LNCAP (cell line): ENCODE data around the gene PARS2.

ENCODE experiments used
- TF ChIP-seq, protein P1 (sequence below): fragments of 450-650 bp; IDR thresholded peaks from 2 replicates; pipeline ENCODE4 v1.5.1; 2017; ENCODE audit warnings: mild to moderate bottlenecking

PARS2 gene

DNA sequence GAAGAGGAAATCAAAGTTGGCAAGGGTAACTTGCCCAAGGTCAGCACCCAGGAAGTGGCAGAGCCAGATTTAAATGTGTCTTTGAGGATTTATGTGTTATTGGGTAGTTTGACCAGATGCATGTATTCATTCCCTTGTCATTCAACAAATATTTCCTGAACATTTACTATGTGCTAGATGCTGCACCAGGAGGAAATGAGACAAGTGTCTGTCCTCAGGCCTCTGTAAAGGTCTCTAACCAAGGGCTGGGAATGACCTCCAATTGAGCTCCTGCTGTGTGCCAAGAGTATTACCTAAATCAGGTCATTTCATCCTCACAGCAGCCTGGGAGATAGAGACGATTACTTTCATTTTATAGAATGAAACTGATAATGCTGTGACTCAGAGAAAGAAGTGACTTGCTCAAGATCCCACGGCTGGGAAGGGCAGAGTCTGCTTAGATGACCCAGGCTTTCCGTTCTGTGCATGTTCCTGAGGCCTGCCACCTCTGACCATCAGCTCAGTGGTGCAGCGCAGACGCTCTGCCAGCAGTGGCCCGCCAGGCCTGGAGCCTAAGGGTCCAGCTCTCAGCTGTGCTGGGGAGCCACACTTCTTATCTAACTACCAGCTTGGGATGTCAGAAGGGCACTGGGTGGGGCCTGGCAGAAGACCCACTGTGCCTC lies 40.3 kb upstream of the PARS2 start:
- TF ChIP-seq, protein P1, sequence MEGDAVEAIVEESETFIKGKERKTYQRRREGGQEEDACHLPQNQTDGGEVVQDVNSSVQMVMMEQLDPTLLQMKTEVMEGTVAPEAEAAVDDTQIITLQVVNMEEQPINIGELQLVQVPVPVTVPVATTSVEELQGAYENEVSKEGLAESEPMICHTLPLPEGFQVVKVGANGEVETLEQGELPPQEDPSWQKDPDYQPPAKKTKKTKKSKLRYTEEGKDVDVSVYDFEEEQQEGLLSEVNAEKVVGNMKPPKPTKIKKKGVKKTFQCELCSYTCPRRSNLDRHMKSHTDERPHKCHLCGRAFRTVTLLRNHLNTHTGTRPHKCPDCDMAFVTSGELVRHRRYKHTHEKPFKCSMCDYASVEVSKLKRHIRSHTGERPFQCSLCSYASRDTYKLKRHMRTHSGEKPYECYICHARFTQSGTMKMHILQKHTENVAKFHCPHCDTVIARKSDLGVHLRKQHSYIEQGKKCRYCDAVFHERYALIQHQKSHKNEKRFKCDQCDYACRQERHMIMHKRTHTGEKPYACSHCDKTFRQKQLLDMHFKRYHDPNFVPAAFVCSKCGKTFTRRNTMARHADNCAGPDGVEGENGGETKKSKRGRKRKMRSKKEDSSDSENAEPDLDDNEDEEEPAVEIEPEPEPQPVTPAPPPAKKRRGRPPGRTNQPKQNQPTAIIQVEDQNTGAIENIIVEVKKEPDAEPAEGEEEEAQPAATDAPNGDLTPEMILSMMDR, result no peak

DNA sequence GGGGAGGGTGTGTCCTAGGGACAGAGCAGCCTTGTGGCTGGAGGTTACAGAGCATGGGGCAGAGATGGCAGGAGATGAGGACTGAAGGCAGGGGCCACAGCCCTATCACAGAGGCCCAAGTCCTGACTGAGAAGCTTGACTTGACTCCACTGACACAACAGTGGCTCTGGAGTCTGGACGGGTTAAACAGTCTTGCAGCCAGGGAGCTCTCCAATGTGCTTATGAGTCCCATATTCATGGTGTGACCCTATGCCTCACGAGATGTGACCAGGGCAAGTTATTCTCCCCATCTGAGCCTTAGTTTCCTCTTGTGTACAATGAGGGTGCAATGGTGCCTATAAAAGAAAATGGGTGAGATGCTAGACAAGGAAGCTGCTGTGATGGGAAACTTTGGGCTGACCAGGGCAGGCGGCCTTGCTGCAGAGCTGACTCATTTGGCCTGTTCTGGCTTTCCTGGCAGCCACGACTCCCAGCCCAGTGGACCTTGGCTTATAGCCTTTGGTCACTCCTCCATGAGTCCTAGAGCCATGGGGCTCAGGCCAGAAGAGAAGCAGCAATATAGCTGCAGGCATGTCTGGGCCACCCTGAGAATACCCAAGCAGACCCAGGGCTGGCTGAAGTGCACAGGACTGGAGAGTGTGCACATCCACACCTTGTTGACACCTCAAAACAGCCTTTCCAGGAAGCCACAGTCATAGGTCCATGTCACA lies 39.6 kb upstream of the PARS2 start:
- TF ChIP-seq, protein P1, result no peak

DNA sequence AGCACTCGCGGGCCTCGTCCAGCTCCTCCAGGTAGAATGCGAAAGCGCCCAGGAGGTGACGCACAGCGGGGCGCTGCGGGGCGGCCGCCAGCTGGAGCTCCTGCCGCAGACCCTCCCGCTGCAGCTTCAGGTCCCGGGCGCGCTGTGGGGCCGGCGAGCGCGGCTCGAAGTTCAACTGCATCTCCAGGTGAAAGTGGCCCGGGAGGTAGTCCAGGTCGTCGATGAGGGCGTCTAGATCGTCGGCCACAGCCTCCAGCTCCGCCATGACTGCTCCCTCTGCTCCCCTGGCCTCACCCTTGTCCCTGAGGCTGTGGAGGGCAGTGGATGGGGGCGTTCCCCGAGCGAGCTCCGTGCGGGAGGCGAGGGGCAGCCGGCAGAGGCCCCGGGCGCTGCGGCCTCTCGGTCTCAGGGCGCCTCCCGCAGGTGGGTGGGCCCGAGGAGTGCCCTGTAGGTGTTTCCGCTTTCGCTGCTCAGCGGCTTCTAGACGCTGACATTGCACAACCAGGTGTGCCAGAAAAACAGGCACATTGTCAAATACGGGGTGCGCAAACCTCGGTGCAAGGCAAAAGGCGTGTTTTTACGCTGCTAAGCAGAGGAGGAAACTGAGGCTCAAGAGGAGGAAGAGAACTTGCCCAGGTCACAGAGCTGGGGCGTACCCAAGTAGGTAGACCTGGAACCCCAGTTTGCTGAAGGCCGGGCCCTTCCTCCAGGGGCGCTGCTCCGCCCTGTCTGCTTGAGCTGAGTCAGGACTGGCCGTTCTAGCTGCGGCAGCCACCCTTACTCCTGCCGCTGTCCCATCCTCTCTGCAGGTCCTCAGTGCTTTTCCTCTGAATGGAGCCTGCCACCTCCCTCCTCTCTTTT lies 36.8 kb upstream of the PARS2 start, which contains the start of gene TTC22:
Gene TTC22, minus strand, starts transcription at position 425 of the 861 bp plus-strand sequence. Its CDS starts 160 bp downstream, at position 265.
- TF ChIP-seq, protein P1, result no peak

DNA sequence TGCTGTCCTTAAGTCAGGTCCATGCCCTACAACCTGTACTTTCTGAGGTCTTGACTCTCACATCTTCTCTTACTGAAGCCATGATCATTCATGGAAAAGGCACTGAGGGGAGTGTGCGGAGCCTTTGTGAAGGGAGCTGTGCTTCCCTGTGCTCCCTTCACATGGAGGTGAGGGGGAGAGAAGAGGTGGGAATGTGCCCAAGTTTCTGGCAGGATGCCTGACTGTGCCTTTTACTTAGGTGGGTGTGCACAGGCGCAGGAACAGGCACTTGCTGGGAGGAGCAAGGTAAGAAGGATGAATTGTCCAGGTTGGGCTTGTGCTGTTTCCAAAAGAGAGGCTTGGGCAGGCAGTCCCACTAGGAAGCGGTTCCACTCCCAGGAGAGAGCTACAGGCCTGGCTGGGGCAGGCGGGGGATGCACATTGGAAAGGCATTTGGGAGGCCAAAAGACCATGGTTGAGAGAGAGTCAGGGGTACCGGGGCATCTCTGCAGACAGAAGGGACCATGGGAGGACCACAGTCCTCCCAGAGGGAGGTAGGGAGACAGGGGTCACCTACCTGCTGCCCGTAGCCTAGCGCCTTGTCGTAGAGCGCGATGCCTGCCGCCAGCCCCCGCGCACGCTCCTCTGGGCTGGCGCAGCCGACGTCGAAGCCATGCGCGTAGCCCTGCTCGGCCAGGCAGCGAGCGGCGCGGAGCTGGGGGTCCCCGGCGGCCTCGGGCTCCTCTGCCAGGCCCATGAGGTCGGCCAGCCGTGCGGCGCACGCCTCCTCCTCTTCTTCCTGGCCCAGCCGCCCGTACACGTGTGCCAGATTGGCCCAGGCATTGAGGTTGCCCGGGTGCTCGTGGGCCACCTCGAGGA lies 35.9 kb upstream of the PARS2 start:
- TF ChIP-seq, protein P1, result no peak

DNA sequence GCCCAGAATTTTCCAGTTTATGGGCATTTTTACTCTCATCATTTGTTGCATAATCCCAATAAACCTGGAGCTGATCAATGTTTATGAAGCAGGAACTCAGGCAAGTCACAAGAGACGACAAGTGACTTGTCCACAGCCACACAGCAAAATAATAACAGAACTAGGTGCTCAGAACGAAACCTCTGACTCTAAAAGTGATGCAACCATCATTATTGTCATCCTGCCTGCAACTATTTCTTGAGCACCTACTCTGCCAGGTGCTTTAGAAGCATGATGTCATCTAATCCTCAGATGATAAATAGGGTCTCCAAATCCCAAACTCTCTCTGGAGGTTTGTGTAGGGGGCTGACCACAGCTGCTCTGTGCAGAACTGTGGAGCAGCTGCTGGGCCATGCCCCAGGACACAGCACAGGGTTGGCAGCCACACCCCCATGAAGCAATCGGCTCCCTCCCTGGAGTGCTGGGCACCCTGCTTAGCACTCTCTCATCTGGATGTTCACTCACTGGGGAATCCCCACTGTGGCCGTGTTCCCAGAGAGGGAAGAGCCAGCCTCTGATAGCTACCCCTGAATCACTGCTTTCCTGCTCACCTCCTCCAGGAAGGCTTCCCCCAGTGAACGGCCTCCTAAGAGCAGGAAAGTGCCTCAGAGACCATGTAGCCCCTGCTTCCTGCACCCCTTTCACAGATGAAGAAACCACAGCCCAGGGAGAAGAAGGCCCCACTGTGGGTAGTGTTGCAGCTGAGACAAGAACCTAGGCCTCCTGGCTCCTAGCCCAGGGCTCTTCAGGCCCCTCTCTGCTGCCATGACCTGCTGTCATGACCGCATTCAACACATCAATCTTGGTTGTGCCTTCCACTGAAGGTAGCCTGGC lies 34.7 kb upstream of the PARS2 start:
- TF ChIP-seq, protein P1, result no peak

DNA sequence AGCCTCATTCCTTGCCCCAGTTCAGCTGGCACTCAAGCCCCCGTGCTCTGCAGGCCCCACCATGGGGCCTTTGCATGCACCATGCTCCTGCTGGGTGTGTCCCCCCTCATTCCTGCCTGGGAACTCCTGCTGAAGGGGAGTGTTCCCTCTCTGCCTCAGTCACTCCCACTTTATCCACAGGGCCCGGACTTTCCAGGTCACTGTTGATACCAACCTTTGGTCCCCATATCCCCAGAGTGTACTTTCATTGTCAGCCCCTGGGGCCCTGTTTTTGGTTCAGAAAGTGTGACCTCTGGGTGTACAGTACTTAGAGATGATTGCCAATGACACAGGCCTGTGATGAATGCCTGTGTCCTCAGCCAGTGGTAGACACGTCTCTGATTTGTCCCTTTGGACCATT lies 33.9 kb upstream of the PARS2 start:
- TF ChIP-seq, protein P1, result no peak
